Sigmoid colon (tissue), 3 donors: ENCODE measurements around the gene RGS17.

ENCODE experiments used
- POLR2A ChIP-seq, 2 donors: fragments of 450-650 bp; IDR thresholded peaks; one replicate each; pipeline ENCODE4 v1.6.1; 2016; ENCODE audit warnings: antibody characterized with exemption in 2 of 2, mild to moderate bottlenecking in 2 of 2, moderate library complexity in 2 of 2
- TF ChIP-seq, protein P1 (sequence below), 4 experiments: fragments of 450-650 bp in 3 of 4; fragments of 200-600 bp in 1 of 4; IDR thresholded peaks; one replicate each; pipeline ENCODE4 v1.5.1; 2016 to 2019; ENCODE audit warnings: antibody characterized with exemption in 4 of 4, mild to moderate bottlenecking in 3 of 4, moderate library complexity in 2 of 4

DNA sequence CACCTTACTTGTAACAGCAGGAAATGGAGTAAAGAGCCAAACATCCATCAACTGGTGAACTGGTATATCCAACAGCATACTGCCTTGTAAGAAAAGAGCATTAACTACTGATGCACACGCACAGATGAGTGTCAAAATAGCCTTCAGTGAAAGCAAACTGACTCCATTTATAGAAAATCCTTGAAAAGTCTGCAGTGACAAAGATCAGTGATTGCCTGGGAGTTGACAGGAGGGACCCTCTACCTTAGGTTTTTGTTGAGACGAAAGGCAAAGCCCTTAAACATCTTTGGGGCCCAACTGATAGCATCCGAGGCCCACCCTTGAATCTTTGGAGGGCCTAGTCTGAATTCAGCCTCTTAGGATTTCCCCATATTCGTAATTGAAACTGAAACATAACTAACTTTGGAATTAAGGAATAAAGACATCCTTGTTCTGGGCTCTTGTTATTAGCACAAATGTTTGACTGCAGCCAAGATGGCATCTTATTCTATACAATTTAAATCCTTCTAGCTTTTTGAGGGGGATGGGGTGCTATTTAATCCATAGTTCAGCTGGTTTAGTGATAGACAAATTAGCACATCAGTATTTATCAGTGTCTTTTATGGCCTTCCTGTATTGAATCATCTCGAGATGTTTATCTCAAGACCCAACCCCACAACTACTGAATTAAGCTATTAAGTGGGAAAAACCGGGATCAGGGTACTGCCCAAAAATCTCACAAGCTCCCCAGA lies 161.2 kb downstream of the RGS17 start:
- no peak for TF ChIP-seq POLR2A (IDR thresholded peaks at IDR 0.05)
- TF ChIP-seq, protein P1, sequence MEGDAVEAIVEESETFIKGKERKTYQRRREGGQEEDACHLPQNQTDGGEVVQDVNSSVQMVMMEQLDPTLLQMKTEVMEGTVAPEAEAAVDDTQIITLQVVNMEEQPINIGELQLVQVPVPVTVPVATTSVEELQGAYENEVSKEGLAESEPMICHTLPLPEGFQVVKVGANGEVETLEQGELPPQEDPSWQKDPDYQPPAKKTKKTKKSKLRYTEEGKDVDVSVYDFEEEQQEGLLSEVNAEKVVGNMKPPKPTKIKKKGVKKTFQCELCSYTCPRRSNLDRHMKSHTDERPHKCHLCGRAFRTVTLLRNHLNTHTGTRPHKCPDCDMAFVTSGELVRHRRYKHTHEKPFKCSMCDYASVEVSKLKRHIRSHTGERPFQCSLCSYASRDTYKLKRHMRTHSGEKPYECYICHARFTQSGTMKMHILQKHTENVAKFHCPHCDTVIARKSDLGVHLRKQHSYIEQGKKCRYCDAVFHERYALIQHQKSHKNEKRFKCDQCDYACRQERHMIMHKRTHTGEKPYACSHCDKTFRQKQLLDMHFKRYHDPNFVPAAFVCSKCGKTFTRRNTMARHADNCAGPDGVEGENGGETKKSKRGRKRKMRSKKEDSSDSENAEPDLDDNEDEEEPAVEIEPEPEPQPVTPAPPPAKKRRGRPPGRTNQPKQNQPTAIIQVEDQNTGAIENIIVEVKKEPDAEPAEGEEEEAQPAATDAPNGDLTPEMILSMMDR (IDR thresholded peaks at IDR 0.05), result no peak
